Breast epithelium (tissue), 3 donors: ENCODE results near the gene C12orf56.

Source experiments
- CTCF ChIP-seq, 3 donors: fragments of 450-650 bp; IDR thresholded peaks; one replicate each; pipeline ENCODE4 v1.5.1; 2016 to 2017; ENCODE audit warnings: antibody characterized with exemption in 3 of 3, mild to moderate bottlenecking in 3 of 3, moderate library complexity in 3 of 3
- POLR2A ChIP-seq: fragments of 450-650 bp; IDR thresholded peaks from one replicate; pipeline ENCODE4 v1.6.1; 2016; ENCODE audit warnings: antibody characterized with exemption, mild to moderate bottlenecking, moderate library complexity
- POLR2AphosphoS5 ChIP-seq, 3 donors: sonication (generic); formaldehyde crosslinking; IDR thresholded peaks; one replicate each; pipeline ENCODE4 v1.6.1; 2017; ENCODE audit warnings: antibody characterized with exemption in 3 of 3

GRCh38 chr12:64252681-64253080 lies 137.9 kb downstream of the C12orf56 start:
- no peak for TF ChIP-seq CTCF (IDR thresholded peaks at IDR 0.05)
- TF ChIP-seq POLR2AphosphoS5 (IDR thresholded peaks at IDR 0.05) = peak in 1 of 3 donors; percentile 84
- no peak for TF ChIP-seq POLR2A
